Esophagus squamous epithelium (tissue), 4 donors: ENCODE measurements around the gene TMEM98.
"Not testable (repeated sequence)": the region's sequence is repeated elsewhere in the genome, so short reads cannot be mapped to it uniquely, and the experiment has no call there.

Experiments
- POLR2A ChIP-seq, 4 donors: fragments of 450-650 bp; IDR thresholded peaks; one replicate each; pipeline ENCODE4 v1.6.1; 2017; ENCODE audit warnings: antibody characterized with exemption in 4 of 4, mild to moderate bottlenecking in 4 of 4, moderate library complexity in 3 of 4
- TF ChIP-seq, protein P1 (sequence below), 6 experiments: fragments of 450-650 bp in 4 of 6; fragments of 200-600 bp in 2 of 6; sonication (generic) in 2 of 6; IDR thresholded peaks; one replicate each; pipeline ENCODE4 v1.5.1; 2016 to 2019; ENCODE audit warnings: antibody characterized with exemption in 6 of 6, mild to moderate bottlenecking in 4 of 6, moderate library complexity in 4 of 6

DNA sequence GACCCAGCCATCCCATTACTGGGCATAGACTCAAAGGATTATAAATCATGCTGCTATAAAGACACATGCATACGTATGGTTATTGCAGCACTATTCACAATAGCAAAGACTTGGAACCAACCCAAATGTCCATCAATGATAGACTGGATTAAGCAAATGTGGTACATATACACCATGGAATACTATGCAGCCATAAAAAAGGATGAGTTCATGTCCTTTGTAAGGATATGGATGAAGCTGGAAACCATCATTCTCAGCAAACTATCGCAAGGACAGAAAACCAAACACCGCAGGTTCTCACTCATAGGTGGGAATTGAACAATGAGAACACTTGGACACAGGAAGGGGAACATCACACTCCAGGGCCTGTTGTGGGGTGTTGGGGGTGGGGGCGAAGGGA, 41.3 kb downstream of the TMEM98 start:
- TF ChIP-seq, protein P1, sequence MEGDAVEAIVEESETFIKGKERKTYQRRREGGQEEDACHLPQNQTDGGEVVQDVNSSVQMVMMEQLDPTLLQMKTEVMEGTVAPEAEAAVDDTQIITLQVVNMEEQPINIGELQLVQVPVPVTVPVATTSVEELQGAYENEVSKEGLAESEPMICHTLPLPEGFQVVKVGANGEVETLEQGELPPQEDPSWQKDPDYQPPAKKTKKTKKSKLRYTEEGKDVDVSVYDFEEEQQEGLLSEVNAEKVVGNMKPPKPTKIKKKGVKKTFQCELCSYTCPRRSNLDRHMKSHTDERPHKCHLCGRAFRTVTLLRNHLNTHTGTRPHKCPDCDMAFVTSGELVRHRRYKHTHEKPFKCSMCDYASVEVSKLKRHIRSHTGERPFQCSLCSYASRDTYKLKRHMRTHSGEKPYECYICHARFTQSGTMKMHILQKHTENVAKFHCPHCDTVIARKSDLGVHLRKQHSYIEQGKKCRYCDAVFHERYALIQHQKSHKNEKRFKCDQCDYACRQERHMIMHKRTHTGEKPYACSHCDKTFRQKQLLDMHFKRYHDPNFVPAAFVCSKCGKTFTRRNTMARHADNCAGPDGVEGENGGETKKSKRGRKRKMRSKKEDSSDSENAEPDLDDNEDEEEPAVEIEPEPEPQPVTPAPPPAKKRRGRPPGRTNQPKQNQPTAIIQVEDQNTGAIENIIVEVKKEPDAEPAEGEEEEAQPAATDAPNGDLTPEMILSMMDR (IDR thresholded peaks at IDR 0.05) = not testable (repeated sequence)
- not testable (repeated sequence) for TF ChIP-seq POLR2A (IDR thresholded peaks at IDR 0.05)
